Mucosa of stomach (tissue), 1 donor: Measurements from ENCODE around the gene SERBP1.
"Not testable (repeated sequence)": the region's sequence is repeated elsewhere in the genome, so short reads cannot be mapped to it uniquely, and the experiment has no call there.

Experiments
- H3K27me3 ChIP-seq: one replicate; pipeline ENCODE4 v1.7.0; 2013; ENCODE audit warnings: mild to moderate bottlenecking, low read length; ENCODE audit not compliant: control insufficient read depth, insufficient read depth
- H3K36me3 ChIP-seq: one replicate; pipeline ENCODE4 v1.7.0; 2013; ENCODE audit warnings: low read length; ENCODE audit not compliant: control insufficient read depth, insufficient read depth
- H3K4me1 ChIP-seq: one replicate; pipeline ENCODE4 v1.7.0; 2013; ENCODE audit warnings: mild to moderate bottlenecking, low read length; ENCODE audit not compliant: control insufficient read depth, insufficient read depth
- H3K4me3 ChIP-seq: one replicate; pipeline ENCODE4 v1.7.0; 2013; ENCODE audit warnings: low read length
- H3K9ac ChIP-seq: one replicate; pipeline ENCODE4 v1.7.0; 2013; ENCODE audit warnings: mild to moderate bottlenecking, low read length, moderate library complexity
- H3K9me3 ChIP-seq: one replicate; pipeline ENCODE4 v1.7.0; 2013; ENCODE audit warnings: mild to moderate bottlenecking, low read length, moderate library complexity; ENCODE audit not compliant: control insufficient read depth
- donor health status: Pancreatic carcinoma.

The SERBP1 gene

GRCh38 chr1:67460676-67461500 is 30.7 kb upstream of the SERBP1 start:
- H3K27me3 ChIP-seq, result no peaks in the 10 kb centered on the region
- H3K4me1 ChIP-seq, result no peaks in the 10 kb centered on the region
- H3K9ac ChIP-seq, result no peak overlapping the region
- no peaks in the 10 kb centered on the region for H3K36me3 ChIP-seq
- no peaks in the 10 kb centered on the region for H3K9me3 ChIP-seq
- no peak overlapping the region for H3K4me3 ChIP-seq

- Histone ChIP-seq H3K36me3 (no peaks in the 10 kb centered on the region), H3K4me1 (no peaks in the 10 kb centered on the region), H3K27me3 (no peaks in the 10 kb centered on the region), H3K9ac (no peak overlapping the region), H3K9me3 (no peaks in the 10 kb centered on the region), H3K4me3 (no peak overlapping the region)
Observed at GRCh38 chr1:67459068-67459467, 28.9 kb upstream of the SERBP1 start.

GRCh38 chr1:67458663-67459062 is 28.5 kb upstream of the SERBP1 start:
- Histone ChIP-seq H3K27me3 (no peaks in the 10 kb centered on the region), H3K9ac (no peak overlapping the region), H3K36me3 (no peaks in the 10 kb centered on the region), H3K9me3 (no peaks in the 10 kb centered on the region), H3K4me3 (no peak overlapping the region), H3K4me1 (no peaks in the 10 kb centered on the region)

- H3K4me1 ChIP-seq, result no peaks in the 10 kb centered on the region
- H3K4me3 ChIP-seq, result no peak overlapping the region
- H3K36me3 ChIP-seq, result no peaks in the 10 kb centered on the region
- H3K9me3 ChIP-seq, result no peaks in the 10 kb centered on the region
- H3K27me3 ChIP-seq, result no peaks in the 10 kb centered on the region
- H3K9ac ChIP-seq, result no peak overlapping the region
Observed at GRCh38 chr1:67457247-67457646, 27.0 kb upstream of the SERBP1 start.

- no peak overlapping the region for H3K9ac ChIP-seq
- H3K36me3 ChIP-seq, result no peaks in the 10 kb centered on the region
- H3K9me3 ChIP-seq, result no peaks in the 10 kb centered on the region
- H3K4me1 ChIP-seq, result peaks cover 6% of the 10 kb centered on the region
- H3K27me3 ChIP-seq, result no peaks in the 10 kb centered on the region
- H3K4me3 ChIP-seq, result no peak overlapping the region
Observed at GRCh38 chr1:67451815-67452214, 21.6 kb upstream of the SERBP1 start.

- Histone ChIP-seq H3K4me1 (peaks cover 6% of the 10 kb centered on the region), H3K27me3 (no peaks in the 10 kb centered on the region), H3K9me3 (no peaks in the 10 kb centered on the region), H3K36me3 (no peaks in the 10 kb centered on the region), H3K4me3 (no peak overlapping the region), H3K9ac (no peak overlapping the region)
Observed at GRCh38 chr1:67451356-67451755, 21.2 kb upstream of the SERBP1 start.

- H3K9me3 ChIP-seq, result no peaks in the 10 kb centered on the region
- H3K4me3 ChIP-seq, result no peak overlapping the region
- H3K36me3 ChIP-seq, result no peaks in the 10 kb centered on the region
- H3K27me3 ChIP-seq, result no peaks in the 10 kb centered on the region
- H3K4me1 ChIP-seq, result peaks cover 6% of the 10 kb centered on the region
- H3K9ac ChIP-seq, result no peak overlapping the region
Observed at GRCh38 chr1:67446893-67447292, 16.7 kb upstream of the SERBP1 start.

- not testable (repeated sequence) for H3K27me3 ChIP-seq, H3K9me3 ChIP-seq, H3K4me3 ChIP-seq, H3K4me1 ChIP-seq, H3K36me3 ChIP-seq, H3K9ac ChIP-seq
Observed at GRCh38 chr1:67446014-67446413, 15.8 kb upstream of the SERBP1 start.

GRCh38 chr1:67441739-67442281 is 11.6 kb upstream of the SERBP1 start:
- Histone ChIP-seq H3K9me3 (no peaks in the 10 kb centered on the region), H3K4me1 (no peaks in the 10 kb centered on the region), H3K36me3 (no peaks in the 10 kb centered on the region), H3K27me3 (no peaks in the 10 kb centered on the region), H3K9ac (no peak overlapping the region), H3K4me3 (no peak overlapping the region)

- no peaks in the 10 kb centered on the region for H3K4me1 ChIP-seq
- H3K9ac ChIP-seq, result no peak overlapping the region
- H3K9me3 ChIP-seq, result no peaks in the 10 kb centered on the region
- H3K27me3 ChIP-seq, result no peaks in the 10 kb centered on the region
- no peak overlapping the region for H3K4me3 ChIP-seq
- H3K36me3 ChIP-seq, result no peaks in the 10 kb centered on the region
Observed at GRCh38 chr1:67441183-67441582, 11.0 kb upstream of the SERBP1 start.

- H3K4me3 ChIP-seq, result no peak overlapping the region
- no peaks in the 10 kb centered on the region for H3K4me1 ChIP-seq
- H3K9me3 ChIP-seq, result no peaks in the 10 kb centered on the region
- no peak overlapping the region for H3K9ac ChIP-seq
- no peaks in the 10 kb centered on the region for H3K36me3 ChIP-seq
- no peaks in the 10 kb centered on the region for H3K27me3 ChIP-seq
Observed at GRCh38 chr1:67440339-67440738, 10.1 kb upstream of the SERBP1 start.

- Histone ChIP-seq H3K9me3 (no peaks in the 10 kb centered on the region), H3K4me1 (no peaks in the 10 kb centered on the region)
Observed at GRCh38 chr1:67439277-67440029, 9.3 kb upstream of the SERBP1 start.

More at GRCh38 chr1:67439277-67440029, 9.3 kb upstream of the SERBP1 start:
- Histone ChIP-seq H3K36me3 (no peaks in the 10 kb centered on the region), H3K9ac (no peak overlapping the region), H3K4me3 (no peak overlapping the region), H3K27me3 (no peaks in the 10 kb centered on the region)
